ENCODE measurements around the gene ERICH4.

DNA sequence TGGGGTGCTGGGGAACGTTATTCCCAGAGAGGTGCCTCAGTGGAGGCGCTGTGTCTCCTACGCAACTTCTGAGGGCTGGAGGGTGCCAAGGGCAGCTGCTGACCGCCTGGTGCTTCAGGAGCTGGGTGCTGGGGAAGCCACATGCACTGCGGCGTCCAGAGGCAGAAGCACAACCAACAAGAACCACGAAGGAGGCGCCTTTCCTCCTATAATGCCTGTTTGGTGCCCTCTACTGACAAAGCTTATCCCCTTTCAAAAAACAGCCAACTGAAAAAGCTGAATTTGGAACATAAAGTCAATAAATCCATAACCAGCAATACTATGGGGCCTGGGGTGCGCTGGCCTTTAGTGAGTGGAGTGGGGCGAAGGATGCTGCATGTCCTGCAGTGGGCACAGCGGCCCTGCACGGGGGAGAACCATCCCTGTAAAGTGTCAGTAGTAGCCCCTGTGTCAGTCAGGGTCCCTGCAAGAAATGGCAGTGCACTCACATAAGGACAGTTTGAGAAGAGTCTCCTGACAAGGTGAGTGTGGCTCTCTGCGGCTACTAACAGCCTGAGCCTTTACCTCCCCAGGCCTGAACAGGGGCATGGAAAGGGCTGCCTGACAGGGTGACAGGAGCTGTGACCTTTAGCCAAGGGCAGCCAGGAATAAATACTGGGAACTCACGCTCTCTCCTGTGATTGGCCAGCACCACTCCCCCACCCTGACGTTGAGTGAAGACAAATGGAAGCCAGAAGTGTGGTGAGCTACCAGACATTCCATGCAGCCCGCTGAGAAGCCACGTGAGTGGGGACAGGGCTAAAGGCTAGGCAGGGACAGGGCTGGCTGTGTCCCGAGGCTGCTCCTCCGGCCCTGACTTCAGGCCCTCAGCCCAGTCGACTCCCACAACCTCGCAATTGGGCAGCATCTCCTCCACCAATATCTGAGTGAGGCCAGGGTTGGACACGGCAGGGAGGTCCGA is 11.2 kb upstream of the ERICH4 start:
- TF ChIP-seq, protein P1, sequence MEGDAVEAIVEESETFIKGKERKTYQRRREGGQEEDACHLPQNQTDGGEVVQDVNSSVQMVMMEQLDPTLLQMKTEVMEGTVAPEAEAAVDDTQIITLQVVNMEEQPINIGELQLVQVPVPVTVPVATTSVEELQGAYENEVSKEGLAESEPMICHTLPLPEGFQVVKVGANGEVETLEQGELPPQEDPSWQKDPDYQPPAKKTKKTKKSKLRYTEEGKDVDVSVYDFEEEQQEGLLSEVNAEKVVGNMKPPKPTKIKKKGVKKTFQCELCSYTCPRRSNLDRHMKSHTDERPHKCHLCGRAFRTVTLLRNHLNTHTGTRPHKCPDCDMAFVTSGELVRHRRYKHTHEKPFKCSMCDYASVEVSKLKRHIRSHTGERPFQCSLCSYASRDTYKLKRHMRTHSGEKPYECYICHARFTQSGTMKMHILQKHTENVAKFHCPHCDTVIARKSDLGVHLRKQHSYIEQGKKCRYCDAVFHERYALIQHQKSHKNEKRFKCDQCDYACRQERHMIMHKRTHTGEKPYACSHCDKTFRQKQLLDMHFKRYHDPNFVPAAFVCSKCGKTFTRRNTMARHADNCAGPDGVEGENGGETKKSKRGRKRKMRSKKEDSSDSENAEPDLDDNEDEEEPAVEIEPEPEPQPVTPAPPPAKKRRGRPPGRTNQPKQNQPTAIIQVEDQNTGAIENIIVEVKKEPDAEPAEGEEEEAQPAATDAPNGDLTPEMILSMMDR (IDR thresholded peaks at IDR 0.05; ENCODE audit: insufficient read depth, low read depth, low read length): peak; percentile 23
- TF ChIP-seq EZH2 (IDR thresholded peaks at IDR 0.05; ENCODE audit: insufficient read depth, low read length): no peak
